ENCODE results near the gene FOXQ1.

The FOXQ1 gene, protein sequence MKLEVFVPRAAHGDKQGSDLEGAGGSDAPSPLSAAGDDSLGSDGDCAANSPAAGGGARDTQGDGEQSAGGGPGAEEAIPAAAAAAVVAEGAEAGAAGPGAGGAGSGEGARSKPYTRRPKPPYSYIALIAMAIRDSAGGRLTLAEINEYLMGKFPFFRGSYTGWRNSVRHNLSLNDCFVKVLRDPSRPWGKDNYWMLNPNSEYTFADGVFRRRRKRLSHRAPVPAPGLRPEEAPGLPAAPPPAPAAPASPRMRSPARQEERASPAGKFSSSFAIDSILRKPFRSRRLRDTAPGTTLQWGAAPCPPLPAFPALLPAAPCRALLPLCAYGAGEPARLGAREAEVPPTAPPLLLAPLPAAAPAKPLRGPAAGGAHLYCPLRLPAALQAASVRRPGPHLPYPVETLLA

DNA sequence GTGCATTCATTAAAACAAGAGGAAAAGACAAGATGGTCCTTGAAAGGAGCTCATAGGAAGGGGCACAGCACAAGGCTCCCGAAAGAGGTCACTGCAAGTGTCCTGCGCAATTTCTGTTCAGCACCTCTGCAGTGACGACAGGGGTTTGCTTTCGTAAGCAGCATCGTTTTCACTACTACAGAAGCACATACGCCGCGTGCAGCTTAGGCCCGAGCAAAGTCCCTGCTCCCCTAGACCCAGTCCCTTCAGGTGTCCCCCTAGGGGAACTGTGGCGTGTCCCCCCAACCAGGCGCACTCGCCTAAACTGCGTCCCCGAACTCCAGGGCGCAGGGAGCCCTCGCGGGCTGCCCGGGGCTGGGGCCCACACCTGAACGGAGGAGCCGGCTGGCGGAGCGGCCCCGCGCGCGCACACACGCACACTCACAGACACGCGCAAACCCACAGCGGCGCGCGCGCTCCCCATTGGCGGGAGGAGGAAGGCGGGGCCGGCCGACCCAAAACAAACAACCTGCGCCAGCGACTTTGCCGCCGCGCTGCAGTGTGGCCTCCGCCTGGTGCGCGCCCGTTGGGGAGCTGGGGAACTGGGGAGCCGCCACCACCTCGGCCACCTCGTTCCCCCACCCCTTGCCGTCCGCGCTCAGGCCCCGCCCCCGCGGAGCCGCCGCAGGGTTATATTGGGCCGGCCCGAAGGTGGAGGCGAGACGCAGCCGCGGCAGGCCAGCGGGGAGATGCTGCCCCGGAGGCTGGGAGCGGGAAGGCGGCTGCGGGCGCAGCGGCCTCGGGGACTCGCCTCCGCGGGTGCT is at the start of gene FOXQ1:
Gene FOXQ1 (plus strand): TSS at position 699 of the 803 bp plus-strand sequence. CDS start 607 bp downstream, outside the sequence.
- Histone ChIP-seq H3K36me3 (ENCODE audit: control insufficient read depth in 2 of 2, insufficient read depth in 2 of 2, low read length in 2 of 2) (no peaks in the 10 kb centered on the region), H3K27ac (ENCODE audit: low read depth in 2 of 2, low read length in 2 of 2) (peak within 1 kb of the TSS in 1 of 2 donors; percentile 26), H3K9me3 (ENCODE audit: control insufficient read depth in 2 of 2, low read length in 2 of 2) (no peaks in the 10 kb centered on the region), H3K4me1 (ENCODE audit: control insufficient read depth in 2 of 2, insufficient read depth in 2 of 2, low read length in 2 of 2) (peaks cover 0 to 9% of the 10 kb centered on the region in 2 donors), H3K4me3 (ENCODE audit: low read length in 2 of 2) (peak within 1 kb of the TSS; percentile 52 to 54), H3K27me3 (ENCODE audit: control insufficient read depth in 2 of 2, insufficient read depth in 2 of 2, low read length in 2 of 2) (peaks cover 45 to 46% of the 10 kb centered on the region in 2 donors), H3K9ac (ENCODE audit: low read depth in 1 of 2, low read length in 2 of 2) (peak within 1 kb of the TSS in 1 of 2 donors; percentile 41)

DNA sequence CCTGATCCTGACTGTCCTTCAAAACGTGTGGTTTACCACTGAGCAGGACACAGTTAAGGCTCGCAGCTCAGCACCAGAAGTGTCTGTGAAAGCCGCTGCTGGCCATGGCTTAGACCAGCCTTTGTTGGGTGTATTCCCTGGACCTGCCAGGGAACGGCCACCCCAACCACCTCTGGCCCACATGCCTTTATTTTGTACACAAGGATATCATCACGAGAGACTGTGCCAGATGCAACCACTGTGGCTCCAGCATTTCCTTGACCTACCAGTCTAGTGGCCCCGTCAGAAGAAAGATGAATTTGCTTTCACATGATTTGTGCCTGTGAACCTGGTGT is 49.2 kb upstream of the FOXQ1 start:
- no peak overlapping the region for H3K9ac ChIP-seq (ENCODE audit: low read depth in 1 of 2, low read length in 2 of 2)
- no peak overlapping the region for H3K4me3 ChIP-seq (ENCODE audit: low read length in 2 of 2)
- H3K36me3 ChIP-seq (ENCODE audit: control insufficient read depth in 2 of 2, insufficient read depth in 2 of 2, low read length in 2 of 2), result no peaks in the 10 kb centered on the region
- no peaks in the 10 kb centered on the region for H3K9me3 ChIP-seq (ENCODE audit: control insufficient read depth in 2 of 2, low read length in 2 of 2)
- no peak overlapping the region for H3K27ac ChIP-seq (ENCODE audit: low read depth in 2 of 2, low read length in 2 of 2)
- H3K27me3 ChIP-seq (ENCODE audit: control insufficient read depth in 2 of 2, insufficient read depth in 2 of 2, low read length in 2 of 2), result peaks cover 2 to 7% of the 10 kb centered on the region in 2 donors
- no peaks in the 10 kb centered on the region for H3K4me1 ChIP-seq (ENCODE audit: control insufficient read depth in 2 of 2, insufficient read depth in 2 of 2, low read length in 2 of 2)

DNA sequence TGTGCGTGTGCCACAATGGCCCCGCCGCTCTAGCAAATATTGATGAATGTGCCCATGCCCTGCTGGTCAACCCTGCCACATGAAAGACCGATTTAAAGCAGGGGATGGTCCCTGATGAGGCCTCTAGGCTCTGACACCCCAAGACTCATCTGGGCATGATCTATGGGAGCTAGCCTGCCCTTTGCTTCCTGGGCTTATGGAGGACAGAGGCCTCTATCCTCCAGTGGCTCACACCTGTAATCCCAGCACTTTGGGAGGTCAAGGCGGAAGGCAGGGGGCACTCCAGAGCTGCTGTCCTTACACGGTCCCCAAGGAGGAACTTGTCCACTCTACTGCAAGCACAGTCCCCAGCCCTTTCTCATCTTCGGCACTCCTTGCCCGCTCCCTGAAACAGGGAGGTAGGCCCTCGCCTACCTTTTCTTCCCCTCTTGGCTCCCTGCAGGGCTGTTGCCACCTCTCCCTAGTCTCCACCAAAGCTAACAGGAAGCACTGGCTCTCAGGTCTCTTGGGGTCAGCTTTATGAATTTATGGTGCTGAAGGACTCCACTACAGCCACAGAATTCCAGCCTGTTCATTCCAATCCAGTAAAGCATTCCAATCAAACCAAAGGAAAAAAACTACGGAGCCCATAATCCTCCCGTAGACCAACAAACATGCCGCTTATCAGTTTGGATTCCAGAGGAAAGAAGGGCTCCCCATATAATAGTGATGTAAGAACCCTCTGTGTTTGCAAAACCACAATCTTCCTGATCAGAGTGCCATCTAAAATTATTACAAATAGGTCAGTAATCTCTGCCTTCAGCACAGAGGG is 48.7 kb upstream of the FOXQ1 start:
- H3K9me3 ChIP-seq (ENCODE audit: control insufficient read depth in 2 of 2, low read length in 2 of 2), result no peaks in the 10 kb centered on the region
- no peak overlapping the region for H3K9ac ChIP-seq (ENCODE audit: low read depth in 1 of 2, low read length in 2 of 2)
- peaks cover 2 to 7% of the 10 kb centered on the region in 2 donors for H3K27me3 ChIP-seq (ENCODE audit: control insufficient read depth in 2 of 2, insufficient read depth in 2 of 2, low read length in 2 of 2)
- no peaks in the 10 kb centered on the region for H3K4me1 ChIP-seq (ENCODE audit: control insufficient read depth in 2 of 2, insufficient read depth in 2 of 2, low read length in 2 of 2)
- no peak overlapping the region for H3K27ac ChIP-seq (ENCODE audit: low read depth in 2 of 2, low read length in 2 of 2)
- H3K4me3 ChIP-seq (ENCODE audit: low read length in 2 of 2), result no peak overlapping the region
- no peaks in the 10 kb centered on the region for H3K36me3 ChIP-seq (ENCODE audit: control insufficient read depth in 2 of 2, insufficient read depth in 2 of 2, low read length in 2 of 2)

DNA sequence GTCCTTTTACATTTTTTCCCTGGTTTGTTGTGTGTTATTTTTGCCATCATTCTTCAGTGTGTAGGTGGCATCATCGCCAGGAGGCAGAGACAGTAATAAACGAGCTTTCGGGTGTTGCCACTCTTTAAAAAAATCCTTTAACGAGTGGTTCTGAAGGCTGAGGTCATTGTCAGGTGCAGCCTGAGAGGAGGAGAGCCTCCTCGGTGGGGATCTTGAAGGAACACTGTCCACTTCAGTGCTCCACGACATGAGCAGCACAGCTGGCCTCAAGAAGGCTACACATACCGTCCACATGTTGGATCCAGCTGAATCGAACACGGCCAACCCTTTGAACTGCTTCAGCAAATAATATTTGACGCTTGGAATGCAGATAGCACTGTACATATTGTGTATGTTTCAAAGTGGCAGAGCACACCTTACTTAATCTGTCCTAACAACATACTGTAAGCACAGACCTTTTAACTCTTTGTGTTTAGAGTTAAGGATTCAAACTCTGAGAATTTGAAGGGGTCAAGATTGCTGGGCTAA is 48.0 kb upstream of the FOXQ1 start:
- no peak overlapping the region for H3K9ac ChIP-seq (ENCODE audit: low read depth in 1 of 2, low read length in 2 of 2)
- no peak overlapping the region for H3K4me3 ChIP-seq (ENCODE audit: low read length in 2 of 2)
- no peaks in the 10 kb centered on the region for H3K4me1 ChIP-seq (ENCODE audit: control insufficient read depth in 2 of 2, insufficient read depth in 2 of 2, low read length in 2 of 2)
- no peaks in the 10 kb centered on the region for H3K9me3 ChIP-seq (ENCODE audit: control insufficient read depth in 2 of 2, low read length in 2 of 2)
- no peak overlapping the region for H3K27ac ChIP-seq (ENCODE audit: low read depth in 2 of 2, low read length in 2 of 2)
- H3K36me3 ChIP-seq (ENCODE audit: control insufficient read depth in 2 of 2, insufficient read depth in 2 of 2, low read length in 2 of 2), result no peaks in the 10 kb centered on the region
- peaks cover 0 to 7% of the 10 kb centered on the region in 2 donors for H3K27me3 ChIP-seq (ENCODE audit: control insufficient read depth in 2 of 2, insufficient read depth in 2 of 2, low read length in 2 of 2)

DNA sequence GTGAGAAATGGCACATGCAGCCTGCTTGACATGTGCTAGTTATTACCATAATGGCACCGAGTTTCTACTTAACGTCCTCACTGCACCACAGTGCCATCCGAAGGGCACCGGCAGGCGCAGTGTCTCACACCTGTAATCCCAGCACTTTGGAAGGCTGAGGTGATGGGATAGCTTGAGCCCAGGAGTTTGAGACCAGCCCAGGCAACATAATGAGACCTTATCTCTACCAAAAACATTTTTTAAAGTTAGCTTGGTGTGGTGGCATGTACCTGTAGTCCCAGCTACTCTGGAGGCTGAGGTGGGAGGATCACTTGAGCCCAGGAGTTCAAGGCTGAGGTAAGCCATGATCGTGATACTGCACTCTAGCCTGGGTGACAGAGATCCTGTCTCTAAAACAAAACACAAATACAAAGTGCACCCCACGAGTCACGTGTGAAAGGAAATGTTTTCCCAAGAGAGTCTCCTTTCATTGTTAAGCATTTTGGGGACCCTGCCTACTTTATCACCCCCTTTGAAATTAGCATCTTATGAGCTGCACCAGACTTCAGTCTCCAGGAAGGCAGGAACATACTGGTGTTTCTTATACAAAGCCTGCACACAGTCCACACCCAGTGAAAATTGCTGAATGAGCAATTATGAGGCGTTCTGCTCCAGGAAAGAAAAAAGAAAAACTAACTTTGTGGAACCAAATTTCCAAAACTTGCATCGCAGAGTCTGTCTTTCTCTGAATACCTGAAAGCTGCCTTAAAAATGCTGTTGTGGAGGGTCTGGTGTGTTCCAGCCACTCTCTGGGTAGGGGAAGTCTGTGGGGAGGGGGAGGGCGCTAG is 47.1 kb upstream of the FOXQ1 start:
- H3K36me3 ChIP-seq (ENCODE audit: control insufficient read depth in 2 of 2, insufficient read depth in 2 of 2, low read length in 2 of 2), result no peaks in the 10 kb centered on the region
- H3K4me1 ChIP-seq (ENCODE audit: control insufficient read depth in 2 of 2, insufficient read depth in 2 of 2, low read length in 2 of 2), result no peaks in the 10 kb centered on the region
- H3K4me3 ChIP-seq (ENCODE audit: low read length in 2 of 2), result no peak overlapping the region
- H3K9ac ChIP-seq (ENCODE audit: low read depth in 1 of 2, low read length in 2 of 2), result no peak overlapping the region
- peaks cover 0 to 7% of the 10 kb centered on the region in 2 donors for H3K27me3 ChIP-seq (ENCODE audit: control insufficient read depth in 2 of 2, insufficient read depth in 2 of 2, low read length in 2 of 2)
- no peak overlapping the region for H3K27ac ChIP-seq (ENCODE audit: low read depth in 2 of 2, low read length in 2 of 2)
- no peaks in the 10 kb centered on the region for H3K9me3 ChIP-seq (ENCODE audit: control insufficient read depth in 2 of 2, low read length in 2 of 2)

DNA sequence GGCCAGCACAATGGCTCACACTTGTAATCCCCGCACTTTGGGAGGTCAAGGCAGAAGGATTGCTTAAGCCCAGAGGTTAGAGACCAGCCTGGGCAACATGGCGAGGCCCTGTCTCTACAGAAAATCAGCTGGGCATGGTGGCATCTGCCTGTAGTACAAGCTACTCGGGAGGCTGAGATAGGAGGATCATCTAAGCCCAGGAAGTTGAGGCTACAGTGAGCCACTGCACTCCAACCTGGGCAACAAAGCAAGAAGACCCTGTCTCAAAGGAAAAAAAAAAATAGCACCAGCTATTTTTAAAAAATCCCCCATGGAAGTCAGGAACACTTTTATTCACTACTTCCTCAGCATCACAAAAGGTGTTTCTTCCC is 45.2 kb upstream of the FOXQ1 start:
- no peaks in the 10 kb centered on the region for H3K4me1 ChIP-seq (ENCODE audit: control insufficient read depth in 2 of 2, insufficient read depth in 2 of 2, low read length in 2 of 2)
- peaks cover 0 to 7% of the 10 kb centered on the region in 2 donors for H3K27me3 ChIP-seq (ENCODE audit: control insufficient read depth in 2 of 2, insufficient read depth in 2 of 2, low read length in 2 of 2)
- no peak overlapping the region for H3K27ac ChIP-seq (ENCODE audit: low read depth in 2 of 2, low read length in 2 of 2)
- no peaks in the 10 kb centered on the region for H3K36me3 ChIP-seq (ENCODE audit: control insufficient read depth in 2 of 2, insufficient read depth in 2 of 2, low read length in 2 of 2)
- no peak overlapping the region for H3K4me3 ChIP-seq (ENCODE audit: low read length in 2 of 2)
- no peaks in the 10 kb centered on the region for H3K9me3 ChIP-seq (ENCODE audit: control insufficient read depth in 2 of 2, low read length in 2 of 2)
- no peak overlapping the region for H3K9ac ChIP-seq (ENCODE audit: low read depth in 1 of 2, low read length in 2 of 2)

DNA sequence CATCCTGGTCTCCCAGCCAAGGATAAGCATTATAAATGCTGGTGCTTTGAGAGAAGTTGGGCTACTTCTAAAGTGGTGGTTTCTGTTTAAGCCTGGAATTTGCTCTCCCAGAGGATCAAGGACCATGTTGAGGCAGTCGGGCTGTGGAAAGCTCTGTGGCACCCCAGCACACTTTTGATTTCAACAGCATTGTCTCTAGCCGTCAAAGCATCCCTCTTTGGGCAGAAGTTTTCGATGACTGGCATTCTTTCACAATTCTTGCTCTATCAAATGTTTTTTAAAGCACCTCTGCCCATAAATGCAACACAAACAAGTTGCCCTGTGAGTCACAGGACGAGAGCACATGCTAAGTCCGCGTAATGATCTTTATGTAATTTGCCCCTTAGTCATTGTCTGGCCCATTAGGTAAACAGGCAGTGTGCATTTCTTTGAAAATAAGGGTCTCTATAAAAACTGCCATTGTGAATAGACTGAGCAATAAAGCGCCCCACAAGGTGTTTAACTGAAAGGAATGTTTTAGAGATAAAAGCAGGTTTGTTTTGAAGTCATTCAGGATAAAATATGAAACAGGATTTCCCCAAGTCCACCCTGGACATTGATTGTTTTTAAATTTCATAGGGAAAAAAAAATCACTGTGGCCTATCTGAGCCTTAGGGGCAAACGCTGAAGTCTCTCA is 44.7 kb upstream of the FOXQ1 start:
- H3K27ac ChIP-seq (ENCODE audit: low read depth in 2 of 2, low read length in 2 of 2), result no peak overlapping the region
- H3K4me3 ChIP-seq (ENCODE audit: low read length in 2 of 2), result no peak overlapping the region
- H3K27me3 ChIP-seq (ENCODE audit: control insufficient read depth in 2 of 2, insufficient read depth in 2 of 2, low read length in 2 of 2), result peaks cover 0 to 7% of the 10 kb centered on the region in 2 donors
- H3K9me3 ChIP-seq (ENCODE audit: control insufficient read depth in 2 of 2, low read length in 2 of 2), result no peaks in the 10 kb centered on the region
- no peaks in the 10 kb centered on the region for H3K4me1 ChIP-seq (ENCODE audit: control insufficient read depth in 2 of 2, insufficient read depth in 2 of 2, low read length in 2 of 2)
- no peak overlapping the region for H3K9ac ChIP-seq (ENCODE audit: low read depth in 1 of 2, low read length in 2 of 2)
- H3K36me3 ChIP-seq (ENCODE audit: control insufficient read depth in 2 of 2, insufficient read depth in 2 of 2, low read length in 2 of 2), result no peaks in the 10 kb centered on the region

DNA sequence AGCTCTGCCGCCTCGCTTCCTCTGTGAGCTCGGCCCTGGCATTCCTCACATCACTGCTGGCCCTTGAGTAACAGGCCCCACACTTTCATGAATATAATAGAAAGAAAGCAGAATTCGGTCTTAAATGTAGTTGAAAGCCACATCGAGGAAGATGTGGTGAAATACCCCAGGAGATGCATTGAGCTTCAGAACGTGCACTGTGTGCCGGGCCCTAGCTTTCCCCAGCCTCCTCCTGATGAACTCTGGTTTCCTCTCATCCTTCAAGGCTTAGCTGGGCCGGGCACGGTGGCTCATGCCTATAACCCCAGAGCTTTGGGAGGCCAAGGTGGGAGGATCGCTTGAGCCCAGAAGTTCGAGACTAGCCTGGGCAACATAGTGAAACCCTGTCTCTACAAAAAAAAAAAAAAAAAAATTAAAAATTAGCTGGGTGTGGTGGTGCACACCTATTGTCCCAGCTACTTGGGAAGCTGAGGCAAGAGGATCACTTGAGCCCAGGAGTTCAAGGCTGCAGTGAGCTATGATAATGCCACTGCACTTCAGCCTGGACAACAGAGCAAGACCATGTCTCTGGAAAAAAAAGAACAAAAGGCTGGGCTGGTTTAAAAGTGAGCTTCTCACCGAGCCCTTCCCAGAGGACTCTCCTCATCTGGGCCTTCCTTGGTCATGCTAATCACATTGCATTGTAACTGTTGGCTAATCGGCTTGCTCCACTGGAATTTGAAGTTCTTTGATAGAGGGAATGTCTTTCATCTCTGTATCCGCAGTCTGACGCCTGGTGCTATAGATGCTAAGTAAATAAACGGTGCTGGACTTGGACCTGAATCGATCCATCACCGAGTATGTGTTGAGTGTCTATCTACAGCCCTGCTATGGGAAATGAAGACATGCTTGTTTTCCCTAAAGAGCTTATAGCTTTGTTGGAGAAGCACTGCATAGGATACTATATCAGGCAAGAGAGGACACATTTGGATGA is 43.8 kb upstream of the FOXQ1 start:
- no peaks in the 10 kb centered on the region for H3K36me3 ChIP-seq (ENCODE audit: control insufficient read depth in 2 of 2, insufficient read depth in 2 of 2, low read length in 2 of 2)
- no peaks in the 10 kb centered on the region for H3K4me1 ChIP-seq (ENCODE audit: control insufficient read depth in 2 of 2, insufficient read depth in 2 of 2, low read length in 2 of 2)
- H3K9ac ChIP-seq (ENCODE audit: low read depth in 1 of 2, low read length in 2 of 2), result no peak overlapping the region
- H3K9me3 ChIP-seq (ENCODE audit: control insufficient read depth in 2 of 2, low read length in 2 of 2), result no peaks in the 10 kb centered on the region
- H3K27ac ChIP-seq (ENCODE audit: low read depth in 2 of 2, low read length in 2 of 2), result no peak overlapping the region
- no peak overlapping the region for H3K4me3 ChIP-seq (ENCODE audit: low read length in 2 of 2)
- peaks cover 0 to 6% of the 10 kb centered on the region in 2 donors for H3K27me3 ChIP-seq (ENCODE audit: control insufficient read depth in 2 of 2, insufficient read depth in 2 of 2, low read length in 2 of 2)
